ENCODE data around the gene RAB40AL.

GRCh38 chrX:102950908-102951866 is 14.1 kb downstream of the RAB40AL start:
- TF ChIP-seq, protein P1, sequence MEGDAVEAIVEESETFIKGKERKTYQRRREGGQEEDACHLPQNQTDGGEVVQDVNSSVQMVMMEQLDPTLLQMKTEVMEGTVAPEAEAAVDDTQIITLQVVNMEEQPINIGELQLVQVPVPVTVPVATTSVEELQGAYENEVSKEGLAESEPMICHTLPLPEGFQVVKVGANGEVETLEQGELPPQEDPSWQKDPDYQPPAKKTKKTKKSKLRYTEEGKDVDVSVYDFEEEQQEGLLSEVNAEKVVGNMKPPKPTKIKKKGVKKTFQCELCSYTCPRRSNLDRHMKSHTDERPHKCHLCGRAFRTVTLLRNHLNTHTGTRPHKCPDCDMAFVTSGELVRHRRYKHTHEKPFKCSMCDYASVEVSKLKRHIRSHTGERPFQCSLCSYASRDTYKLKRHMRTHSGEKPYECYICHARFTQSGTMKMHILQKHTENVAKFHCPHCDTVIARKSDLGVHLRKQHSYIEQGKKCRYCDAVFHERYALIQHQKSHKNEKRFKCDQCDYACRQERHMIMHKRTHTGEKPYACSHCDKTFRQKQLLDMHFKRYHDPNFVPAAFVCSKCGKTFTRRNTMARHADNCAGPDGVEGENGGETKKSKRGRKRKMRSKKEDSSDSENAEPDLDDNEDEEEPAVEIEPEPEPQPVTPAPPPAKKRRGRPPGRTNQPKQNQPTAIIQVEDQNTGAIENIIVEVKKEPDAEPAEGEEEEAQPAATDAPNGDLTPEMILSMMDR (conservative IDR thresholded peaks at IDR 0.05; ENCODE audit: low read length) = peak; percentile 65
- TF ChIP-seq EZH2phosphoT487 (IDR thresholded peaks at IDR 0.05; ENCODE audit: borderline replicate concordance) = no peak

All from Loucy (cell line).